IgD-negative memory B cell (primary cell): ENCODE measurements around the gene CDH3. TPM values are rescaled to one million over a fixed set of nuclear protein-coding genes. Genes with fewer than 3 reads are reported as not detected.
A peak's percentile ranks its signal among the peaks of the same experiment; 100 is the strongest.

ENCODE experiments used
- H3K27ac Mint-ChIP-seq, 3 donors: one replicate each; pipeline ENCODE4 v1.8.0; 2020 to 2022; ENCODE audit warnings: mild to moderate bottlenecking in 3 of 3, mixed read lengths in 3 of 3, moderate library complexity in 1 of 3
- H3K27me3 Mint-ChIP-seq: one replicate; pipeline ENCODE4 v1.8.0; 2021; ENCODE audit warnings: mixed read lengths
- H3K36me3 Mint-ChIP-seq: one replicate; pipeline ENCODE4 v1.8.0; 2020; ENCODE audit warnings: mild to moderate bottlenecking, mixed read lengths
- H3K4me1 Mint-ChIP-seq, 3 donors: one replicate each; pipeline ENCODE4 v1.8.0; 2020 to 2022; ENCODE audit warnings: mixed read lengths in 3 of 3, mild to moderate bottlenecking in 1 of 3
- H3K4me3 Mint-ChIP-seq, 4 donors: one replicate each; pipeline ENCODE4 v1.8.0; 2020 to 2022; ENCODE audit warnings: mild to moderate bottlenecking in 4 of 4, mixed read lengths in 4 of 4, moderate library complexity in 3 of 4
- H3K9me3 Mint-ChIP-seq, 3 donors: one replicate each; pipeline ENCODE4 v1.8.0; 2020 to 2021; ENCODE audit warnings: mixed read lengths in 3 of 3, mild to moderate bottlenecking in 1 of 3
- polyA plus RNA-seq: library from polyadenylated mRNA; unstranded; fragments of 300-500 nt; fragmentation: Illumina TruSeq; gene quantifications from one replicate; pipeline ENCODE4 v1.2.3, GENCODE V29; 2021

CDH3 gene
- polyA plus RNA-seq, 1 donor from 2014 or later: not detected

GRCh38 chr16:68662035-68662434, 16.9 kb downstream of the CDH3 start:
- peak overlapping the region in 1 of 3 donors; percentile 69 for H3K27ac Mint-ChIP-seq
- peaks cover 1% of the 10 kb centered on the region for H3K36me3 Mint-ChIP-seq
- H3K9me3 Mint-ChIP-seq: no peaks in the 10 kb centered on the region
- H3K27me3 Mint-ChIP-seq: peaks cover 7% of the 10 kb centered on the region
- H3K4me1 Mint-ChIP-seq: no peaks in the 10 kb centered on the region
- no peak overlapping the region for H3K4me3 Mint-ChIP-seq

- H3K4me1 Mint-ChIP-seq: peaks cover 0 to 4% (median 2%) of the 10 kb centered on the region in 3 donors
- no peaks in the 10 kb centered on the region for H3K9me3 Mint-ChIP-seq
- peaks cover 4% of the 10 kb centered on the region for H3K27me3 Mint-ChIP-seq
- H3K27ac Mint-ChIP-seq: no peak overlapping the region
- H3K4me3 Mint-ChIP-seq: no peak overlapping the region
- no peaks in the 10 kb centered on the region for H3K36me3 Mint-ChIP-seq
Observed at GRCh38 chr16:68664297-68664696, 19.2 kb downstream of the CDH3 start.

DNA sequence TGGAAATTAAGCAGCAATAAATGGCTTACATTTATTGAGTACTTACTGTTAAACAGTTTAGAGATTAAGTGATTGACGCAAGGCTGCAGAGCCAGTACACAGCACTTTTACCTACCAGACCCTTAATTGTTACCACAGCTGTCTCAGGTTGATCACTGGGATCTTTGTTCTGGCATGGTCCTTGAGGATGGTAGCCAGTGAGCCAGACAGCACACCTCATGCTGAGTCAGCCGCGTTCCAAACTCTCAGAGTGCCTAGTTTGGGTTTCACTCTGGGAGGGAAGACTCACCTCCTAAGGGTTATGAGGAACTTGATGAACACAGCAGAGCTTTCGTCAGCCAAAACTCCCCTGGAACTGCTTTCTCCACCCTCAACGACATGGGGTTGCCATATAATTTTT, 20.4 kb downstream of the CDH3 start:
- peaks cover 2% of the 10 kb centered on the region for H3K27me3 Mint-ChIP-seq
- peaks cover 0 to 4% (median 2%) of the 10 kb centered on the region in 3 donors for H3K4me1 Mint-ChIP-seq
- no peaks in the 10 kb centered on the region for H3K9me3 Mint-ChIP-seq
- no peak overlapping the region for H3K4me3 Mint-ChIP-seq
- no peak overlapping the region for H3K27ac Mint-ChIP-seq
- no peaks in the 10 kb centered on the region for H3K36me3 Mint-ChIP-seq

DNA sequence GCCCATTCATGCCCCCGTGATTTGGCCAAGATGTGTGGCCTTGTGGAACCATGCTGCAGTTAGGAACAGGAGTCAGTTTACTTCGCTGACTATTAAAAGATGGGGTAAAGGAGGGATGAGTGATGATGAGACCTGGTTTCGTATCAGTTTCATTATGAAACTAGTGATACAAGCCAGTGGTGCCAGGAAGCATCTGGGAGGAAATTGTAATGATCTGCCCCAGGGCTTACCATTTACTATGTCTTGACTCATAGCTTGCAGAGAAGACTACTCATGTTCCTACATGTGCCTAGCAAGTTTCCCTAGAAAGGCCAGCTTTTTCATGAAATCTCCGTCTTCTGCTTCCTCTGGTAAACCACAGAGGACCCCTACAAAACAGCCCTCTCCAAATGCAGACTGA, 23.2 kb downstream of the CDH3 start:
- Mint-ChIP-seq H3K4me1 (peaks cover 0 to 4% (median 2%) of the 10 kb centered on the region in 3 donors), H3K9me3 (no peaks in the 10 kb centered on the region), H3K27ac (no peak overlapping the region), H3K36me3 (no peaks in the 10 kb centered on the region), H3K4me3 (peak overlapping the region in 1 of 4 donors; percentile 1), H3K27me3 (no peaks in the 10 kb centered on the region)

GRCh38 chr16:68676113-68676860, 31.2 kb downstream of the CDH3 start:
- no peaks in the 10 kb centered on the region for H3K4me1 Mint-ChIP-seq
- H3K9me3 Mint-ChIP-seq: peaks cover 0 to 5% (median 4%) of the 10 kb centered on the region in 3 donors
- H3K27ac Mint-ChIP-seq: no peak overlapping the region
- H3K27me3 Mint-ChIP-seq: peaks cover 6% of the 10 kb centered on the region
- no peak overlapping the region for H3K4me3 Mint-ChIP-seq
- peaks cover 2% of the 10 kb centered on the region for H3K36me3 Mint-ChIP-seq

GRCh38 chr16:68681038-68681437, 35.9 kb downstream of the CDH3 start:
- Mint-ChIP-seq H3K27me3 (peaks cover 5% of the 10 kb centered on the region), H3K4me3 (no peak overlapping the region), H3K9me3 (no peaks in the 10 kb centered on the region), H3K36me3 (peaks cover 2% of the 10 kb centered on the region), H3K4me1 (no peaks in the 10 kb centered on the region), H3K27ac (no peak overlapping the region)

- Mint-ChIP-seq H3K4me1 (no peaks in the 10 kb centered on the region), H3K36me3 (peaks cover 2% of the 10 kb centered on the region), H3K27me3 (peaks cover 2% of the 10 kb centered on the region), H3K4me3 (no peak overlapping the region), H3K27ac (no peak overlapping the region), H3K9me3 (no peaks in the 10 kb centered on the region)
Observed at GRCh38 chr16:68685685-68686478, 40.8 kb downstream of the CDH3 start.

GRCh38 chr16:68686905-68687304, 41.8 kb downstream of the CDH3 start:
- H3K9me3 Mint-ChIP-seq: no peaks in the 10 kb centered on the region
- H3K27ac Mint-ChIP-seq: no peak overlapping the region
- peaks cover 2% of the 10 kb centered on the region for H3K27me3 Mint-ChIP-seq
- no peaks in the 10 kb centered on the region for H3K4me1 Mint-ChIP-seq
- peaks cover 2% of the 10 kb centered on the region for H3K36me3 Mint-ChIP-seq
- H3K4me3 Mint-ChIP-seq: no peak overlapping the region

DNA sequence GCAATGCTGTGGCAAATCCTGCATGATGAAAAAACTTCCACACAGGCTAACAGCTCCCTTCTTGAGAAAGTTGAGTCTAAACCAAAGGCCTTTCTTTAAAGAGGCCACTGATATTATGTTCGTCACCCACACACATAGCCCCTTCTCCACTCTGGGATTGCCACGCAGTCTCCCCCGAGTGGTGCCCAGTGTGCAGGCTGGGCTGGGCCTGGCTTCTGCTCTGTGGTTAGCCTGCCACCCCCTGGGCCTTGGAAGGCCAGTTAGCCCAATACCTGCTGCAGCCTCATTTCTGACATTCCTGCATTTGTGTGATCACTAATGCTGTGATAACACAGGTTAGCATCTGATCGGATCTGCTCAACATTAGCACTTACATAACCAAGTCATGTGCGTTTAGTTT, 44.8 kb downstream of the CDH3 start:
- Mint-ChIP-seq H3K36me3 (no peaks in the 10 kb centered on the region), H3K9me3 (no peaks in the 10 kb centered on the region), H3K4me1 (no peaks in the 10 kb centered on the region), H3K27me3 (no peaks in the 10 kb centered on the region), H3K4me3 (no peak overlapping the region), H3K27ac (no peak overlapping the region)

- no peak overlapping the region for H3K4me3 Mint-ChIP-seq
- H3K9me3 Mint-ChIP-seq: no peaks in the 10 kb centered on the region
- no peaks in the 10 kb centered on the region for H3K27me3 Mint-ChIP-seq
- H3K36me3 Mint-ChIP-seq: no peaks in the 10 kb centered on the region
- H3K27ac Mint-ChIP-seq: no peak overlapping the region
- no peaks in the 10 kb centered on the region for H3K4me1 Mint-ChIP-seq
Observed at GRCh38 chr16:68695575-68695974, 50.5 kb downstream of the CDH3 start.

DNA sequence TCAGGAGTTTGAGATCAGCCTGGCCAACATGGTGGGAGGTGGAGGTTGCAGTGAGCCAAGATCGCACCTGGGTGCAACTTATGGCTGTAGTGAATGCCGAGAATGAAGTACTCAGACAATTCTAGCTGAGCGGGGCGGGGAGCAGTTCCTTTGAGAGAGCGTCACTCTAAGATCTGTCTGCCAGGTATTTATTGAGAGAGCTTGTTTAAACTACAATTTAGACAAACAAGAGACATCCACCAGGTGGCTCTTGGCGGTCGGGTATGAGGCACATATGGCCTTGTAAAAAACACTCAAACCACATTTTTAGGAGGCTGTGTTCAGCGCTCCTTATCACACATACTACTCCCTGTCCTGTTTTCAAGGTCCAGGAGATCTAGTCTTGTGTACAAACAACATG, 51.4 kb downstream of the CDH3 start:
- no peak overlapping the region for H3K4me3 Mint-ChIP-seq
- H3K27me3 Mint-ChIP-seq: no peaks in the 10 kb centered on the region
- no peaks in the 10 kb centered on the region for H3K36me3 Mint-ChIP-seq
- no peak overlapping the region for H3K27ac Mint-ChIP-seq
- H3K4me1 Mint-ChIP-seq: no peaks in the 10 kb centered on the region
- no peaks in the 10 kb centered on the region for H3K9me3 Mint-ChIP-seq

DNA sequence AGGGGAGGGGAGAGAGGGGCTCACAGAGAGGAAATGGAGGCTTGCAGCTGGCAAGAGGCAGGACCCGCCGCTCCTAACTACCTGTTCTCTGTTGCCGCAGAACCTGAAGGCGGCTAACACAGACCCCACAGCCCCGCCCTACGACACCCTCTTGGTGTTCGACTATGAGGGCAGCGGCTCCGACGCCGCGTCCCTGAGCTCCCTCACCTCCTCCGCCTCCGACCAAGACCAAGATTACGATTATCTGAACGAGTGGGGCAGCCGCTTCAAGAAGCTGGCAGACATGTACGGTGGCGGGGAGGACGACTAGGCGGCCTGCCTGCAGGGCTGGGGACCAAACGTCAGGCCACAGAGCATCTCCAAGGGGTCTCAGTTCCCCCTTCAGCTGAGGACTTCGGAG, 53.0 kb downstream of the CDH3 start:
- no peaks in the 10 kb centered on the region for H3K9me3 Mint-ChIP-seq
- no peaks in the 10 kb centered on the region for H3K36me3 Mint-ChIP-seq
- H3K27me3 Mint-ChIP-seq: no peaks in the 10 kb centered on the region
- H3K27ac Mint-ChIP-seq: no peak overlapping the region
- no peak overlapping the region for H3K4me3 Mint-ChIP-seq
- H3K4me1 Mint-ChIP-seq: no peaks in the 10 kb centered on the region

- Mint-ChIP-seq H3K4me3 (no peak overlapping the region), H3K27ac (no peak overlapping the region), H3K27me3 (no peaks in the 10 kb centered on the region), H3K4me1 (peaks cover 0 to 3% (median 3%) of the 10 kb centered on the region in 3 donors), H3K36me3 (peaks cover 2% of the 10 kb centered on the region), H3K9me3 (no peaks in the 10 kb centered on the region)
Observed at GRCh38 chr16:68700120-68700519, 55.0 kb downstream of the CDH3 start.

GRCh38 chr16:68700831-68701230, 55.7 kb downstream of the CDH3 start:
- Mint-ChIP-seq H3K4me1 (peaks cover 0 to 3% (median 3%) of the 10 kb centered on the region in 3 donors), H3K27ac (no peak overlapping the region), H3K4me3 (no peak overlapping the region), H3K9me3 (no peaks in the 10 kb centered on the region), H3K36me3 (peaks cover 2% of the 10 kb centered on the region), H3K27me3 (no peaks in the 10 kb centered on the region)

DNA sequence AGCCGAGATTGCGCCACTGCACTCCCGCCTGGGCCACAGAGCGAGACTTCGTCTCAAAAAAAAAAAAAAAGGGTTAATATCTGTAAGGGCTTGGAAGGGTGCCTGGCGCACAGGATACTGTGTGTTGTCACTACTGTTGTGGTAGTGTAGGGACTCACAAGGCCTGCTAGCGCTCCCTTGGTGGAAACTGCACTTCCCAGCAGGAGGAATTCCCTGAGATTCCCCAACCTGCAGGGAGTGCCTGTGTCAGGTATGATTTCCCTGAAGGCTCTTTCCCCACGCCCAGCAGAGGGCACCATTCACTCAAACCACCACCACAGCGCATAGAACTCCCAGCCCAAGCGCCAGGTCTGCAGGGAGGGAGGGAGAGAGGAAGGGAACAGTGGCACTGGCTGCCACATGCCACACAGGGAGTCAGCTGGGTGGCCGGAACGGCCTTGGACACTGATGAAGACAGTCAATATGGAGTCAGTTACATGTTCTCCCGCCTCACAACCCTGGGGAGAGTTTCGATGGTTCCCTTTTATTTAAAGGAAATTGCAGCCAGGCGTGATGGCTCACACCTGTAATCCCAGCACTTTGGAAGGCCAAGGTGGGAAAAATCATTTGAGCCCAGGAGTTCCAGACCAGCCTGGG, 59.2 kb downstream of the CDH3 start:
- H3K36me3 Mint-ChIP-seq: peaks cover 2% of the 10 kb centered on the region
- H3K4me3 Mint-ChIP-seq: peak overlapping the region in 1 of 4 donors; percentile 68
- no peaks in the 10 kb centered on the region for H3K9me3 Mint-ChIP-seq
- H3K27ac Mint-ChIP-seq: peak overlapping the region in 1 of 3 donors; percentile 67
- no peaks in the 10 kb centered on the region for H3K27me3 Mint-ChIP-seq
- peaks cover 0 to 3% (median 3%) of the 10 kb centered on the region in 3 donors for H3K4me1 Mint-ChIP-seq
